ENCODE measurements around the gene GBA2.
A peak's percentile ranks its signal among the peaks of the same experiment; 100 is the strongest.

GBA2 gene

DNA sequence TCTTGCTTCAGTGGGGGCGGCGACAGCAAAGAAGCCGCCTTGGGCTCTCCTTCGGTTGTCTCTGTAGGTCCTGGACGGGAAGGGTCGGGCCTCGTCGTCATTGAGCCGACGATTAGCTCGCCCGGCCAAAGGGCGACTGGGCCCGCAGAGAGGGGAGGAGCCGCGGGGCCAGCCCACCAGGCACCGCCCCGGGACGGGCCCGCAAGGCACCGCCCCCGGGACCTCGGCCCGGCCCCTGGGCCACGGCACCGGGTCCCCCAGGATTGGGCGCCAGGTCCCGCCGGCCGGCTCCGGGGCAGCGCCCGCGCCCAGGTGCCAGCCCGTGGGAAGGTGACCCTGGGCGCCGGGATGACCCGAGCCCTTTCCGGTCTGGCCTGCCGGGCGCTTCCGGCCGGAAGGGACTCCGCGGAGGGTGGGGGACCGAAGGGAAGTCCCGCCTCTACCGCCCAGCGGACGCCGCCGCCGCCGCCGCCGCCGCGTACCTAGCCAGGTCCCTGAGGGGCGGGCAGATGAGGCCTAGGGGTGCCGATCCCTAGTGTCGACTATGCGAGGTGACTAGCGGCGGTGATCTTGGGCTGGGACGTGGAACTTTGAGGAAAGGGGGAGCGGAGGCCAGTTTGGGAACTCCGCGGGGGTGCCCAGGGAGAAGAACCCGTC lies at the start of gene GBA2, which contains the start of gene RGP1:
TSS of gene GBA2 (minus strand) at position 371 of the 657 bp plus-strand sequence. CDS start 524 bp downstream, outside the sequence.
TSS of gene RGP1 (plus strand) at position 430 of the 657 bp plus-strand sequence. CDS start 469 bp downstream, outside the sequence.
- DNase-seq (ENCODE audit: low read depth), result peak; percentile 55

DNA sequence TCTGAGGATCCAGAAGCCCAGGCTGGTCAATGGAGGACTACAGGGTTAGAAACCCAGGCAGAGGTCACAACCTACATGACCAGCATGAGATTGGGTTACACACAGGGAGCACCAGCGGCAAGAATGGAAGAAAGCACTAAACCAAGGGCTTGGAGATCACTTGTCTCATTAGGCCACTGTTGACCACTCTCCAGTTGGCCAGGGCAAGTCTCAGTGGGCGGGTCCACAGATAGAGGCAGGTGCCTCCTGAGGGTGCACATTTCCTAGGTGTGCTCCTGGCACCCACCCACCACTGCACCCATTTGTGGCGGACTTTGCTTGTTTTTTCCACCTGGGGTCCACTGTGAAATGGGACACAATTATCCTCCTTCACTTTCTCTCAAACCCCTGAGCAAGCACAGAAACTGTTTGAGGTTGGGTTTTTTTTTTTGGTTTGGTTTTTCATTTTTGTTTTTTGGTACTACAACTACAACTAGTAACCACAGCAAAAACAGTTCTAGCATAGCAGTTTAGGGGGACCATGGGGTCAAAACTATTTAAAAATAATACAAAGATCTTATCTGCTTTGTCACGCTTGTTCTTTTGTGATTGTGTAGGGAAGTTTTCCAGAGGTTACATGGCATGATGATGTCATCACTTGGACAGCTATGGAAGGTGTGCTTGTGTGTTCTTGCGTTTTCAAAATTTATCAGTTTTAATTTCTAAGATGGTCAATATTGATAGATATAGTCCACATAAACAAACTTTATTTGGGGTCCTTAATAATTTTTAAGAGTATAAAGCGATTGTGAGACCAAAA lies 48.5 kb upstream of the GBA2 start:
- no peak for DNase-seq (ENCODE audit: low read depth)

DNA sequence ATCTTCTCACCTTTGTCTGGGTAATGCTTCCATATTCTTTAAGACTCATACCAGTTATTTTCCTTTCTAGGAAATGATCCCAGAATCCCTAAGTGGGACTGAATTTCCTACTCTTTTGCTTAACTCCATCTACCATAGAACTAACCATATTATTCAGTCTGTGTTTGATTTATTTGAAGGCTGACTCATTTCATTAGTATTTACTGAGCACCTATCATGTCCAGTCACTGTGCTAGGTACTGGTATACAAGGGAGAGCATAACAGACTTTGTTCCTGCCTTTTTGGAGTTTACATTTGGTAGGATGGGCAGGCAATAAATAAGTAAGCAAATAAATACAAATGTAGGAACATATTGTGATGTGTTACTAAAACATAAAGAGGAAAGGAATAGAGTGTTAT lies 46.7 kb upstream of the GBA2 start:
- DNase-seq (ENCODE audit: low read depth), result no peak

DNA sequence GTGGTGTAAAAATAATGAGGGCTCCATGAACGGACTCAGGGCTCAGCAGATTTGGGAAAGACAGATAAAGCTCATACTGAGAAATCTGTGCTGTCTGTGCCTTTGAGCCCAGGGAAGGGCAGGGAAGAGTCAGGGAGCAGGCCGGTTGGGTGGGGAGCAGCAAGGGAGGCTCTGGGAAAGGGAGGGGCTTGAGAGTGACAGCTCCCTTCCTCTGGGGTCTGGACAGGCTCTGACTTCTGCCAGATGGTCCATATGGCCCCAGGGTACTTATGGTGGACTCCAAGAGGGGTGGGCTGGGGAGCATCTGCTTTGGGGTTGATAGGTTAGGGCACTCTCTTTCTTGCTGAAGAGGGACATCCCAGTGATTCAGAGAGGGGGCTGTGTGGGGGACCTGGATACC lies 44.4 kb upstream of the GBA2 start:
- DNase-seq (ENCODE audit: low read depth), result no peak

DNA sequence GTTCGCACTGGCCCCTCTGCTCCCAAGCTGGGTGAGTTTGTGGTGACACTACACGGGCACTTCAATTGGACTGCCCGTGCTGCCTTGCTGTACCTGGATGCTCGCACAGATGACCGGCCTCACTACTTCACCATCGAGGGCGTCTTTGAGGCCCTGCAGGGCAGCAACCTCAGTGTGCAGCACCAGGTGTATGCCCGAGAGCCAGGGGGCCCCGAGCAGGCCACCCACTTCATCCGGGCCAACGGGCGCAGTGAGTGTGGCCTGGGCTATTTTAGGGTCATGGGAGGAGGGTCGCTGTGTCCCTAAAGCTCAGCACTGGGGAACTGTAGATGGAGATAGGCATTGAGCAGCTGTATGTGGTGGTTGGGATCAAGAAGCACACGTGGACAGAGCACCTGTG lies 43.8 kb upstream of the GBA2 start:
- no peak for DNase-seq (ENCODE audit: low read depth)

DNA sequence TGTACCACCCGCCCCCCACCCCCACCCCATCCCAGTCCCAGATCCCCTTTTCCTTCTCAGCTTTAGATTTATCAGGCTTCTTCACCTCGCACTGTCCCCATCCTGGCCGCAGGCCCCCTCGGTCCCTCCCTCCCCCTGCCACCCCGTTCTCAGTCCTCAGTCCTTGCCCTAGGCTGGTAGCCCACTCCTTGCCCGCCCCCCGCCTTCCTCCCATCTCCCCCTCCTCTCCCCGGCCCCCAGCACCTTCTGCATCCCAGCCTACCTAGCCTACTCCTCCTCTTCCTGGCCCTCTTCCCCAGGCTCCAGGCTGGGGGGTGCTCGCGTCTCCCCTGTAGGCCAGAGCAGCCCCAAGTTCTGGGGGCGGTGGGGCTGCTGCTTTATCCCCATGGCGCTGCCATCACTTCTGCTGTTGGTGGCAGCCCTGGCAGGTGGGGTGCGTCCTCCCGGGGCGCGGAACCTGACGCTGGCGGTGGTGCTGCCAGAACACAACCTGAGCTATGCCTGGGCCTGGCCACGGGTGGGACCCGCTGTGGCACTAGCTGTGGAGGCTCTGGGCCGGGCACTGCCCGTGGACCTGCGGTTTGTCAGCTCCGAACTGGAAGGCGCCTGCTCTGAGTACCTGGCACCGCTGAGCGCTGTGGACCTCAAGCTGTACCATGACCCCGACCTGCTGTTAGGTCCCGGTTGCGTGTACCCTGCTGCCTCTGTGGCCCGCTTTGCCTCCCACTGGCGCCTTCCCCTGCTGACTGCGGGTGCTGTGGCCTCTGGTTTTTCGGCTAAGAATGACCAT lies 43.2 kb upstream of the GBA2 start:
- DNase-seq (ENCODE audit: low read depth), result no peak

DNA sequence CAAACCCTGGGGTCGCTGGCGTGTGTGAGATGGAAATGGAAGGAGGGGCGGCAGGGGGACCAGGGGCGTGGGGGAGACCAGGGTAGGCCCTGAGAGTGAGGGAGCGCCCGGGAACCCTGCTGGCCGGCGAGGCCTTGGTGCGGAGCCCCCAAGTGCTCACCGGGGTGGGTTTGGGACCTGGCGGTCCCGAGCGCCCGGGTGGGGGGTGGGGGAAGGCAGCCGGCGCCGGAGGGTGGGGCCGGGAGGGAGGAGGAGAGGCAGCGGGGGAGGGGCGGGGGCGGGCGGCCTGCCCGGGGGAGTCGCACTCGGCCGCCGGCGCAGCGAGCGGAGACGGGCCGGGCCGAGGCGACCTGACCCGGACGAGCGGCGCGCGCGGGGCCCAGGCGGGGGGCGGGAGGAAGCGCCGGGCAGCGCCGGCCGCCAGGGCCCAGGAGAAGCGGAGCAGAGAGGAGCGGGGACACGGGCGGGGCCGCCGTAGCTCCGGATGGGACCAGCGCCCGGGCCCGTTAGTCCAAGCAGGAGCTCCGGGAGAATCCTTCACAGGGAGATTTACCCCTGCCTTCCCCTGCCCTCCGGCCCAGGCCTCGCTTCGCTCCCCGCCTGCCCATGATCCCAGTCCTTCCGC lies 42.4 kb upstream of the GBA2 start, which contains the start of gene NPR2:
TSS of gene NPR2 (plus strand) at position 295 of the 625 bp plus-strand sequence. CDS start 818 bp downstream, outside the sequence.
- DNase-seq (ENCODE audit: low read depth), result no peak

DNA sequence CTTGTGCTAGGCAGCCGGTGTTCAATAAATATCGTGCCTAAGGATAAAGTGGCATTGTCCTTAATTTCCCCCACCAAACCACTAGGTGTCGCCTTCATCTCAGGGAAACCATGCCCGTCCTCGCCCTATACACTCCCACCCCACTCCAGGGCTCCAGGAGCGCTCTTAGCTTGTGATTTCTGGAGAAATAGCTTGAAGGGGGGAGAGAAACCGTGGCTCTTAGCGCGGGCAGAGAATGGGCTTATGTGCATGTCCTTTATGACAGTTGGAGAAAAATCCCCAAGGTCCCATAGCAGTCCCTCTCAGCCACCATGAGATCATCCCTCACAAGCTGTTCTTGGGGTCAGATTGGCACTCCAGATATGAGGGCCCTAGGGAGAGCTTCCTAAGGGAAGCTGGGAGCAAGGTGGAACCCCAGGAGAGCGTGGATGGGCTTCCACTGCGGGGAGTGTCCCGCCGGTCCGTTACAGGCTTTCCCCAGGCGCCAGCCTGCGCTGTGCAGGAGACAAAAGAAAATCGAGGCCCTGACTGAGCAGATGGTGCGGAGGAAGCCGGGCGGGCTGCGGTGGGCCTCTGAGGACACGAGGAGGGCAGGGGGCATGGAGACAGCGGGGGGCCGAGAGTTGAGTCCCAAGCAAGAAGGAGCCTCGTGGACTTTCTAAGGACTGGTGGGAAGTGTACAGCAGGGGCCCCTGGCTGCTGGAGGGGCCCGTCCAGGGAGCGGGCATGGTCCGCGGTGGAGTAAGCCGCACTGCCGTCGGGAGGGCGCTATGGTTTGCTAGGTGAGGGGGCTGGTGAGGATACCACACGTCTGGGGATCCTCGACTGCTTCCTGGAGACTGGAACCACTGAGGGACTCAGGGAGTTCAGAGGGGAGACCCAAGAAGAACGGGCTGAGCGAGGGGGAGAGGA lies 41.6 kb upstream of the GBA2 start:
- no peak for DNase-seq (ENCODE audit: low read depth)

DNA sequence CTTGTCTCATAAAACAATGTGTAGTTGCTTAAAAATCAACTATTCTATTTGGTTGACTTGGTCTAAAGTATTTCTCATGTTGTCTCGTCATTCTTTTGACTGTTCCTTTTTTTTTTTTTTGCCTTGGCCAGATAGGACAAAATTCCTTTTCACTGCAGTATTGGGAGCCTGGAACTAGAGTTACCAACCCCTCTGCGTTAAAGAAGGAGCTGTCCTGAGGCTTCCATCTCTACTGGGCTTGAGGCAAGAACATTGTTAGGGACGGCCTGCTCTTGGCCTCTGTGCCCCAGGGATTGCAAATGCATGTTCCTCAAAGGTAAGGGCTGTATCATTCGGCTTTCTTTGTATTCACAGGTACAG lies 41.0 kb upstream of the GBA2 start:
- DNase-seq (ENCODE audit: low read depth), result no peak

DNA sequence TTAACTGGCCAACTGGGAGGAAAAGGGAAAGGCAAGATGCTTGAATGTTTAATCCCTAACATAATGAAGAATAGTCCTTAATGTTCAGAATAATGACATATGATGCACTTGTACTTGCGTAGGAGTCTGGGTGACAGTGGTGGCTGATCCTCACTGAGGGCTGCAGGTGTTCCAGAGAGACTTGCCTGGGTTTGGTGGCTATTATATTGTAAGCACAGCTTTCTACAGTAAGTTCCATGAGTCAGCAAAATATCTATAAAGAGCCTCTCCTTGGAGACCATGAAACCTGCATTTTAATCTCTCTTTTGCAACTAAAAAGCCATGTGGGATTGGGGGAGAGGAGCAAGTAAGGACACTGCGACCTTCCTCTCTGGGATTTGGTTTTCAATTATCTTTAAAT lies 40.5 kb upstream of the GBA2 start:
- DNase-seq (ENCODE audit: low read depth), result no peak

DNA sequence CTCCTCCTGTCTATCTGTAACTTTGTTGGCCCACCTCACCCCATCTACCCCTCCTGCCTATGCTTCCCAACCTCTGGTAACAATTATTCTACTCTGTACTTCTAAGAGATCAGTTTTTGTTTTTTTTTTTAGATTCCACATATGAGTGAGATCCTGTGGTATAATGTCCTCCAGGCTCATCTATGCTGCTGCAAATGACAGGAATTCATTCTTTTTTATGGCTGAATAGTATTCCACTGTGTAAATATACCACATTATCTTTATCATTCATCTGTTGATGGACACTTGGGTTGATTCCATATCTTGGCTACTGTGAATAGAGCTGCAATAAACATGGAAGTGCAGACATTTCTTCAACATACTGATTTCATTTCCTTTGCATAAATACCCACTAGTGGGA lies 34.4 kb upstream of the GBA2 start:
- no peak for DNase-seq (ENCODE audit: low read depth)

DNA sequence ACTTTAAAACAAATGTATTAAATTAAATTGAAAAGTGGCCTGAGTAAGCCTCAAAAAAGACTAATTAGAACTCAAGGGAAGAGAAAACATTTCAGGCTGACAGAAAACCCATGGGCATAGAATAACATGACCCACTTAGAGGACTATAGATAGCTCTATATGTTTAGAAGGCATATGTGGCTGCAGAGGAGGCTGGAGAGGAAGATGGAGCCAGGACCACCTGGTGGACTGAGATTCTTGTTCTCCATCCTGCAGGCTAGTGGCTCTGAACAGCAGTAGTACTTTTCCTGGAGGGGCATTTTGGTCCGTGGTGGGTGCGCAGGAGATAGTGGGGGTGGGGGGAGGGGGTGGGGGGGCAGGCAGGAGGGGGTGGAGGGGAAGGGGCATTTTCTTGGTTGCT lies 32.0 kb upstream of the GBA2 start:
- DNase-seq (ENCODE audit: low read depth), result no peak

DNA sequence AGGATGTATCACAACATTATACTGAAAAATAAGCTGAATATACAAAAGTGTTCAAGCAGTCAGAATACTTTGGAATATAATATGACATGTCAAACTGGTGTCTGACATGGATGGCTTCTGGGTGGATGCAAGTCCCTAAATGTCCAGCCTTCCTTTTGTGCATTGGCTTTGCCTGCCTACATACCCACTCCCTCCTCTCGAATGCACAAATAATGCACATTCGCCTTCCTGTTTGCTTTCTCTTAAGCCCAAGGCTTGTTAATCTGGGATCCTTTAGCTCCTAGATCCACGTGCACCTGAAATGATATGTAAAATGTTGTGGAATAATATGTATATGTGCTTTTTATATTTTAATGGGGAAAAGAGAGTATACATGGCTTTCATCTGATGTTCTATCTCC lies 29.5 kb upstream of the GBA2 start:
- DNase-seq (ENCODE audit: low read depth), result no peak

DNA sequence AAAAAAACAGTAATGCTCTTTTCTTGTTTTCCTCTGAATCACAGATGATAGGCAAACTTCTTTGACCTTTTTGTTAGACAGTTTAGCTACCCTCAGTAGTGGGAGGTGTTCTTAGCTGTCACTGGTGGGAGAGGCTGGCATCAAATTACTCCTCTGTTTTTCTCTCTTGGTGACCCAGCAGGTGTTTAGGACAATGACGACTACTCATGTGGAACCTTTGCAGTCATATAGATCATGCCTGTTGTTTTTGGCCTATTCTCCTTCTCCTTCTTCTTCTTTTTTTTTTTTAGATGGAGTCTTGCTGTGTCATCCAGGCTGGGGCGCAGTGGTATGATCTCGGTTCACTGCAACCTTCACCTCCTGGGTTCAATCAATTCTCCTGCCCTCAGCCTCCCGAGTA lies 27.0 kb upstream of the GBA2 start:
- DNase-seq (ENCODE audit: low read depth), result no peak

DNA sequence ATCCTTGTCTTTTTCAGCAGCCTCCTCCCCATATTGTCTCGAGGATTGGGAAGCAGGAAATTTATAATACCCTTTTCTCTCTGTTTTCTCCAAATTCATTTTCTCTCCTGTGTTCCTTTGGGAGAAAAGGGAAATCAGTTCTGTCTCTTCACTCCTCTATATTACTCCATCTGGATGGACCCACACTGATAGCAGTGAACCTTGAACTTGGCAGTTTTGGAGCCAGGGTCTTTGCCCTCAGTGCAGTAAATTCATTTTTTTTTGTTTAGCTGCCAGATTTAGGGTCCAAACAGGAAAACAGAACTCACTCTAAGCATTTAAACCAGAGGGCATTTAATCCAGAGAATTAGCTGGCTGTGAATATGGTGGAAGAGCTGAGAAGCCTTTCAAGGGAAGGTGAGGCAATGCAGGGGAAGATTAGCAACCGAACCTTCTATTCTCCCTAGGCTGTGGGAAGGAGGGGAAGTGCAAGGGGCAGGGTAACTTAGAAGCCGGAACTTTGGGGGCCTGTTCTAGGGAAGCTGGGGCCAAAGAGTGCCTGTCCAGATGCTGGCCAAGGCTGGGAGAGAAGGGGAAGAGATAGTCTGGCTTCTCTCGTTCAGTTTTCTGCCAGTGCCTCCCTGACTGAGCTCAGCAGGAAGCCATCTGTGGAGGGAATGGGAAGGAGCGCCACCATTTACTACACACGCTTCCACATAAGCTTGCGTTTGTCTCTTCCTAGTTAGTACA lies 26.0 kb upstream of the GBA2 start:
- no peak for DNase-seq (ENCODE audit: low read depth)

DNA sequence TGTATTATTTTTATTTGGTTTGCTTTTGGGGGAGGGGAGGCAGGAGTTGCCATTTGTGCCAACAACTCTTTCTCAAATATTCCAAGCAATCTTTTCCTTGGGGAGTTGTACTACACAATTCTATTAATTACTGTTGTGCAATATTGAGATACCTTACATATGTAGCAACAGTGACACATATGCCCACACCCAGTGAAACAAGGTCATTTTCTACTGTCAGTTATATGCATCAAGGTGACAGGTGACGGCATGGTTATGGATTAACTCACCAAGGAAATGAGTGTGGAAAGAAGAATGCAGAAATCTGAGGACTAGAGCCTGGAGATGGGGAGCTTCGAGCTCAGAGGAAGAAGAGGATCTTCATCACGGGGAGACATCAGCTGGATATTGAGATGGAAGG lies 22.9 kb upstream of the GBA2 start:
- no peak for DNase-seq (ENCODE audit: low read depth)

DNA sequence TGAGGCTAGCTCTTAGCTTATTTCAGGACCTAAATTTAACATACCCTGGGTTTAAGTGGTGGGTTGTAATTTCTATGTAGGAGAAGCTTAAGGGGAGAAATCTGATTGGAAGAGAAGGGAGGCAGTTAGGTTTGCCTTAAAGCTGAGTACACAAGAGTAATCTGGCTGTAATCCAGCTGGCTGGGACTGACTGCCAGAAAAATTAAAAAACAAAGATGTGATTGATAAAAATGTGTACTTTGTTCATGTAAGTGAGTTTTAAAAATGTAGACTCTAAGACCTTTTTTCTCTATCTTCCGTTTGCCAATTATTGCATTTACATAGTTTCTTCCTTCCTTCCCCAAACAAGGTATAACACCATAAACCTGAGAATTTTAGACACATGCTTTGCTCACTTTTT lies 22.5 kb upstream of the GBA2 start:
- DNase-seq (ENCODE audit: low read depth), result no peak

DNA sequence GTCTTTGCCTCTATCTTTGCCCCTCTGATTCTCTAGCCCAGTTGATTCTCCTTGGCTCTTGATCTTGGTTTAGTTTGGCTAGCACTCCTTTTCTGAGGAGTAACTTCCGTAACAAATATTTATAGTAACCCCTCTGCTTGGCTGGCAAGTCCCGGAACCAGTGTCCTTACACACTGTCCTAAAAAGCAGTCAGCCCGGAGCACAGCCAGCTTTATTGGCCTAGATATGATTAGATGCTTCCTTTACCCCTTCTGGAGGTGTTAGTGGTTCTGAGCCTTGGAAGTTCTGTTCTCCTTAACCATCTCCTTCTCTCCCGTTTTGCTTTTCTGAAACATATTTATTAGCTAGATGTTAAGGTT lies 22.0 kb upstream of the GBA2 start:
- no peak for DNase-seq (ENCODE audit: low read depth)

DNA sequence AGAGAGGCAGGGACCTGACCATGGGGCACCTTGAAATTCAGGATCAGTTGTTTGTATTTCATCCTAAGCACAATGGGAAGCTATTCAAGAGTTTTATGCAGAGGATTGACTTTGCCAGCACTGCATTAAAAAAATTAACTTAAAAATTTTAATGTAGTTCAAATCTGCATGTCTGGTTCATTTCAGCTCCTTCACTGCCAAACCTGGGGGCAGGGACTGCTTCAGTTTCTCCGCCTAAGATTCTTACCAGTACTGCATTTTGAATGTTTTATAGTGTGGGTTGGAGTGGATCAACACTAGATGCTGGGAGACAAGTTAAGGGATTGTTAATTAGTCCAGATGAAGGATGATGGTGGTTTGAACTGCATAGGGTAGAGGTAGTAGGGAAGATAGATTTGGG lies 20.7 kb upstream of the GBA2 start:
- no peak for DNase-seq (ENCODE audit: low read depth)

DNA sequence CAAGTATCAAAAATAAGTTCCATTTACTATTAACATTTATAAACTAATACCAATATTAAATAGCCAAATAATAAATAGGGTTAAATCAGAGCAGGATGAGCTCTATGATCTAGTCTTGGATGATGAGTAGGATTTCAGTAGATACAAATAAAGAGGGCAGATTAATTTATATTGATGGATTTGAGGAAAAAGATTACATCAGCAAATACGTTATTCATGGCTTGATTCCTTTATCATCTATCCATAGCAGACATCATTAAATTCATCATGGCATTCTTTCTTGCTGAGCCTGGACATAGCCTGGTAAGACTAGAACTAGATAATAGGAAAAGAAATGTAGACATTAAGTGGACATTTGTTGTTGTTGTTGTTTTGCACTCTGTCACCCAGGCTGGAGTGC lies 18.4 kb upstream of the GBA2 start:
- DNase-seq (ENCODE audit: low read depth), result no peak

DNA sequence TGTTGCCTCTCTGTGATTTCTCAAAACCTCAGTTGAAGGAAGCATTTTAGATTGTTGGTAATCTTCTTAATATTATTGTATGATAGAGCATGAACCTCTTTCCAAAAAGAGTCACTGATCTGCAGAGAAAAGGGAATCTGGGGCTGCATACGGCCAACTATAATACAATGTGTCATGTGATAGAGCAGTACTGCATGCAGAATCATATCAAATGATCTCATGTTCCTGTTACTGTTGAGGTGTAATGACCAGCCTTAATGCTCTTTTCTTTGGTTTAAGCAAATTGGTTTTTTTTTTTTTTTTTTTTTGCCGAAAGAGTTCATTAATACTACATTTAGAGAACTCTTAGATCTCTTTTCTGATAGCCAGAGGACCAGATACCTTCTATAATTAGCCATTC lies 18.0 kb upstream of the GBA2 start:
- DNase-seq (ENCODE audit: low read depth), result no peak

All from T-helper 22 cell (primary cell).